HG03108 (cell line): Measurements from ENCODE around the gene NUSAP1.
"Not testable (repeated sequence)": the region's sequence is repeated elsewhere in the genome, so short reads cannot be mapped to it uniquely, and the experiment has no call there.

Experiments used
- ATAC-seq: cut with Tn5 transposase; IDR thresholded peaks from one replicate; pipeline ENCODE4 v1.9.1; 2021; ENCODE audit warnings: moderate library complexity; ENCODE audit not compliant: unreplicated experiment

The NUSAP1 gene

DNA sequence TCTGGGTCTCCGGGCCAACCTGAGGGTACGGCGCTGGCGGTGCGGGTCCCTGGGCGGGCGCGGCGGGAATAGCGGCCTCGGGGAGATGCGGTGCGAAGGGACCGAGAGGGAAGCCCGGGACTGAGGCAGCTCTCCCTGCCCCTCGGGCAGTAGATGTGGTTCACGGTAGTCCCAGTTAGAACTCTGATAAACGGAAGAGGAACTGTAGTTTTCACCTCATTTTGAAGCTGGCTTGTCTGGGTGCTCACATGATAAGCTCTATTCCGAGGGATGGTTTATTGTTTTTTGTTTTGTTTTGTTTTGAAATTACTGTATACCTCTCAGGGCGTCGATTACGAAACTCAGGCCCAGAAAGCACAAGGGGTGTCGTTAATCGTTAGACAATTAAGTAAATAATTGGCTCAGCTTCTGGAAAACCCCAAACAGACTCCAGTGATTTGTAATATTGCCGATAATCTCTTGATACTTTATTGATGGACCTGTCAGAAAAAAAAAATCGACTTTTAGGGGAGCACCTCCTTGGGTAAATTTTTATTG, 413 bp downstream of the NUSAP1 start:
- peak; percentile 13 for ATAC-seq

DNA sequence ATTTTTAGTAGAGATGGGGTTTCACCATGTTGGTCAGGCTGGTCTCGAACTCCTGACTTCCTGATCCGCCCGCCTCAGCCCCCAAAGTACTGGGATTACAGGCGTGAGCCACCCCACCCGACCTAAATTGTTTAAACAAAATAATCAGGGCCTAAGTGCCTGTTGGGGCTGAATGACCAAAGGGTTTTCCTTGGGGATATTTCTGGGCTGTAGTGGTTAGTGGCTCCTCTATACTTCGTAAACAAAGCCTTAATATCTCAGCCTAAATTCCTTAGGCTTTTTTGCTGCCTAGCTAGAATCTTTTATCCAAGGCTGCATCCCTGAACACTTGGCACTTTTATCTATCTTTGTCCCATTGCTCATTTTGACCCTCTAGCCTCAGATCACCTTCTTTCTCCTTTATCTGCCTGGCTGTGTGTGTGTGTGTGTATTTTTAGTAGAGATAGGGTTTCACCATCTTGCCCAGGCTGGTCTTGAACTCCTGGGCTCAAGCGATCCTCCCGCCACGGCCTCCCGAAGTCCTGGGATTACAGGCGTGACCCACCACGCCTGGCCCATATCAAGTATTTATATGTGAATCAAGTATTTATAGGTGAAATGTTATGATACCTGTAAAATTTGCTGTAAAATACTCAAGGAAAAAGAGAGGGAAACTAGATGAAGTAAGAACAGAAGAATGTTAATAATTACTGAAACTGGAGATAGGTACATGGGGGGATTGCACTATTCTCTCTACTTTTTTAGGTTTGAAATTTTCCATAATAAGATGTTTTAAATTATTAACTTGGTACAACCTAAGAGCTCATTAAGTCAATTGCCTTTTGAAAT, 1.8 kb downstream of the NUSAP1 start:
- no peak for ATAC-seq

DNA sequence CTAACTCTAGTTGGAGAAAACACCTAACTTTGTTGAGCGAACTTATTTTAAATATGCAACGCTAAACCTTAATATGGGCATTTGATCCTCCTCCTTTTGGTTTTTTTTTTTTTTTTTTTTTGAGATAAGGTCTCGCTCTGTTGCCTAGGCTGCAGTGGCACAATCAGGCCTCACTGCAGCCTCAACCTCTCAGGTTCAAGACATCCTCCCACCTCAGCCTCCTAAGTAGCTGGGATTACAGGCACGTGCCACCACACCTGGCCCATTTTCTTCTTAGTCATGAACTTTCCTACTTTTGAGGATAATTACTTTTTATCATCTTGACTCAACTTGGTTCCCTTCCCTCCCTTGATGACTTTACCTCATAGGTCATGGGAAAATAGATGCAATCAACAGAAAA, 3.9 kb downstream of the NUSAP1 start:
- no peak for ATAC-seq

DNA sequence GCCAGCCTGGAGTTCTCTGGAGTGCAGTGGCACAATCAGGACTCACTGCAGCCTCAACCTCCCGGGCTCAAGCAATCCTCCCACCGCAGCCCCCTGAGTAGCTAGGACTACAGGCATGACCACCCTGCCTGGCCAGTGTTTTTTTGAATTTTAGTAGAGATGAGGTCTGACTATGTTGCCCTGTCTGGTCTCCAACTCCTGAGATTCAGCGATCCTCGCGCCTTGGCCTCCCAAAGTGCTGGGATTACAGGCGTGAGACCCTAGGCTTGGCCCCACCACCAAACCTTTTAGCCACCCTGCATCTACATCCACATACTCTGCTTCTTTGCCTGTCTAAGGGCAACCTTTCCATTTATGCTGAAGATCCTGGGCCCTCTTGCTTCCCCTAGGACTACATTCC, 4.4 kb downstream of the NUSAP1 start:
- no peak for ATAC-seq

DNA sequence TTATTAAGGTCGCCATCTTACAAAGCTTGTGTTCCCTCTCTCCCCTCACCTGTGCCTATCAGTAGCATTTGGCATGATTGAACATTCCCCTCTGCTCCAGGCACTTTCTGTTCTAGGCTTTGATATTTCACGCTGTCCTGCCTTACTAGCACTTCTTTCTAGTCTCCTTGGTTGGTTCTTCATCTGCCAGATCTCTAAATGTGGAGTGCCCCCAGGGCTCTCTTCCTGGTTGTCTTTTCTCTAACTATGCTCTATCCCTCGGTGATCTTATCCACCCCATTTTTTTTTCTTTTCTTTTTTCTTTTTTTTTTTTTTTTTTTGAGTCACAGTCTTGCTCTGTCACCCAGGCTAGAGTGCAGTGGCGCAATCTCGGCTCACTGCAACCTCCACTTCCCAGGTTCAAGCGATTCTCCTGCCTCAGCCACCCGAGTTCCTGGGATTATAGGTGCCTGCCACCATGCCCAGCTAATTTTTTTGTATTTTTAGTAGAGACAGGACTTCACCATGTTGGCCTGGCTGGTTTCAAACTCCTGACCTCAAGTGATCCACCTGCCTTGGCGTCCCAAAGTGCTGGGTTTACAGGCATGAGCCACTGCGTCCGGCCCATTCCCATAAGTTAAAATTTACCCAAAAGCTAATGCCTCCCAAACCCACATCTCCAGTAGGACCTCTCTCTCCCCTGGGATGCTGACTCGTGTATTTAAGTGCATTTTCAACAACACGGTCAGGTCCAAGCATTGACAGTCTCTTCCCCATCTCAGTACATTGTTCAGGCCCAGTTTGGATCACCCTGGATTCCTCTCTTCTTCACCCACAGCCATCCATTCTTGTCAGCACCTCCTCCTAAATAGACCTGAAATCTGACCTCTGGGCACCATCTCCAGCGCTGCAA, 5.2 kb downstream of the NUSAP1 start:
- ATAC-seq: no peak

DNA sequence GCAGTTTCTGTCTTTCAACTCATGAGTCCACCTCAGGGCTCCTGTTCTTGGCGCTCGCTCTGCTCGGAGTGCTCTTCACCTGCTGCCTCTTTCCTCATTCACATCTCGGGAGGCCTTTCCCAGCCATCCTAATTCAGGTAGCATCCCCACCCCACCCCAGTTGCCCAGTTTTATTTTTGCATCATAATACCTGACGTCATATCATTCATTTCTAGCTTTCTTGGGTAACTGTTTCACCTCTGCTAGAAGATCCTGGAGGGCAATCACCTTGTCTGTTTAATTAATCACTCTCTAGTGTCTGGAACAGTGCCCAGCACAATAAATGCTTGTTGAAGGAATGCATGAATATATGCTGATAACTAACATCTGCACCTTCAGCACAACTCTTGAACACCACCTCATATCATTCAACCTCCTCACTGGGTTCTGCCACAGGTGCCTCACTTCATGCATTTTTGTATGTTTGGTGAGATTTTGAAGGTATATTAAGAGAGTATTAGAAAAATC, 7.6 kb downstream of the NUSAP1 start:
- ATAC-seq: no peak

DNA sequence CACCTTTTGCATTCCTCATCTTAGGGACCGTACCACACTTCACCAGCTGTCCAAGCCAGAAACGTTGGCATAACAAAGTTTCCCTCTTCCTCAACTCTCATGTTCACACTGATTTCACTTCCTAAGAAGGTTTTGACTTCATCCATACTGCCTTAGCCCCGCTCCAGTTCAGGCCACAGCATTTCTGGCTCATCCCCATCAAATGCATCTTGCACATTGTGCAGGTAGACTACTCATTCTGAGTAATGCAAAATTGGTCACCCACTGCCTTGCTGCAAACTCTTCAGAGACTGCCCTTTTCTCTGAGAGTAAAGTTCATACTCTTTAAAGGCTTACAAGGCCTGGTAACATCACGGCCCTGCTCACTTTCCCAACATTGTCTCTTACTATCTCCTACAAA, 8.8 kb downstream of the NUSAP1 start:
- ATAC-seq: no peak

DNA sequence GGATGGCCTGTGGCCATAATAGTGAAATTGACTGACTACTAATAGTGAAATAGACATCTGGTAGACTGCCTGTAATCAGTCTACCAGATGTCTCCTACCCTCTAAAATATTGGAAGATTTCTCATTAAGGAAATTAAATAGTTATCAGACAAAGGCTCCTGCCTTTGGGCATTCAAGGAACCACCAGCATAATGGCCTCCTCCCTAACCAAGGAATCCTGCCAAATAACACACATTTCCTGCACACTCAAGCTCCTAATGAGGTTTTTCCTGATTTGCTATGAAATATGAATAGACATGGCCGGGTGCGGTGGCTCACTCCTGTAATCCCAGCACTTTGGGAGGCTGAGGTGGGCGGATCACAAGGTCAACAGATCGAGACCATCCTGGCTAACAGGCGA, 14.6 kb downstream of the NUSAP1 start:
- ATAC-seq: no peak

DNA sequence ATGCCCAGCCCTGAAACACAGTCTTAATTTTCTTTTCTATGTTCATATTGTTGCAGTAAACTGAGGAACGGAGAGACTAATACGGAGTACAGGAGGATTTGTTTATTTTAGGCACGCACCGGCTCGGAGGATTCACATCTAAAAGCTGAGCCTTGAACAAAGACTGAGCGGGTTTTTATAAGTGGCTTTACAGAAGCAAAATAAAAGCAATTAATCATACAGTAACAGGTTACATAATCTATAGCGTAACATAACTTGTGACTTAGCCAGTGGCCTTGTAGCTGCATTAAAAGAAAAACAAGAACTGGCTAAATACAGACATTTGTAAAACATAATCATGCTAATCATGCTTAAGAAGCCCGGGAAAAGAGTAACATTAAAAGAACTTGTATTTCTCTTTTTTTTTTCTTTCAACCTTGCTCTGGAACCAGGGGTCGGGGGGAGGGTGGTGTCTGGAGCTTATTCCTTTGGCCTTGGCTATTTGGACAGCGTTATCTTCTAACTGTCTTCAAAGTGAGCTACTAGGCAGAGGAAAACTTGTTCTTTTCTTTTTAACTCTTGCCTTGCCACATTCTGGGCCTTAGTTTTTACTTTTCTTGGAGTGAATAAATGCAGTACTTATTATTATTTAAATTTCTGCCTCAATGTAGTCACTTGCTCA, 17.5 kb downstream of the NUSAP1 start:
- no peak for ATAC-seq

DNA sequence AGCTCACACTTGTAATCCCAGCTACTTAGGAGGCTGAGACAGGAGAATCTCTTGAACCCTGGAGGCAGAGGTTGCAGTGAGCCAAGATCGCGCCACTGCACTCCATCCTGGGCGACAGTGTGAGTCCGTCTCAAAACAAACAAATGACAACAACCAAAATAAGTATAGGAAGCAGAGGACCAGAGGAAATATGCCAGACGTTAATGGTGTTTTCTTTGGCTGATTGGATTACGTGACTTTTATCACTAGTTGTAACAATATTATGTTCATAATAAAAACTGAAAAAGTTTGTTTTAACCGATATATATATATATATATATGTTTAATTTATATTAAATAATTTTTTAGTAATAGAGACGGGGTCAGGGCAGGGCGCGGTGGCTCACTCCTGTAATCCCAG, 21.7 kb downstream of the NUSAP1 start:
- ATAC-seq: no peak

DNA sequence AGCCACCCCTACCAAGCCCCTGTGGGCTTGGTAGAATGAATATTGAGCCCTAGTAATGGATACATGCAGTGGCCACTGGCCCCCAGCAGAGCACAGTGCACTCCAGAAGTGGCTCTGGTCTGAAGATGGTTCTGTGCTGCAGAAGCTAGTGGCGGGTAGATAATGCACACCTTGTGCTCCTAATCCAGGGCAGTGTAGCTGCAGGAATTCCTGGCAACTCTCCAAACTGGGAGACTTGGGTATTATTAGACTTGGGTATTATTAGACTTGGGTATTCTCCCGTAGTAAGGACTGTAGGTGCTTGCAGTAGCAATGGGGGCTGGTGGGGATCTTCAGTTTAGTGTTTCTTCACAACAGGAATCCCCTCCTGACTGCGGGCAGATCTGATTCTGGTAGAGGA, 34.7 kb downstream of the NUSAP1 start:
- ATAC-seq: no peak

DNA sequence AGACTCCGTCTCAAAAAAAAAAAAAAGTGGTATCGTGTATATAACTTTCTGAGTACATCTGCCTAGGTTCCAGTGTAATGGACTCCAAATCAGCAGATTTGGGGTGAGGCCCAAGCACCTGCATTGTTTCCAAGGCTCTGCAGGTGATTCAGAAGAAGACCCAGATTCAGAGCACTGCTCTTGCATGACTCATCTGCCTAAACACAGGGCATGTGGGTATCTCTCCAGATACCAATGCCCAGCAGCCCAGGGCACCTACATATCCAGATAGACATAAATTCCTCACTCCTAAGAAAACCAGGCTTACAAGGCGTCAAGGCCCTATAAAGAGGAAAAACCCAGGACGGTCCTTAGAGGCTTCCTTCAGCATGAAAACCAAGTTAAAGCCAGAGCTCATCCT, 45.3 kb downstream of the NUSAP1 start:
- no peak for ATAC-seq

DNA sequence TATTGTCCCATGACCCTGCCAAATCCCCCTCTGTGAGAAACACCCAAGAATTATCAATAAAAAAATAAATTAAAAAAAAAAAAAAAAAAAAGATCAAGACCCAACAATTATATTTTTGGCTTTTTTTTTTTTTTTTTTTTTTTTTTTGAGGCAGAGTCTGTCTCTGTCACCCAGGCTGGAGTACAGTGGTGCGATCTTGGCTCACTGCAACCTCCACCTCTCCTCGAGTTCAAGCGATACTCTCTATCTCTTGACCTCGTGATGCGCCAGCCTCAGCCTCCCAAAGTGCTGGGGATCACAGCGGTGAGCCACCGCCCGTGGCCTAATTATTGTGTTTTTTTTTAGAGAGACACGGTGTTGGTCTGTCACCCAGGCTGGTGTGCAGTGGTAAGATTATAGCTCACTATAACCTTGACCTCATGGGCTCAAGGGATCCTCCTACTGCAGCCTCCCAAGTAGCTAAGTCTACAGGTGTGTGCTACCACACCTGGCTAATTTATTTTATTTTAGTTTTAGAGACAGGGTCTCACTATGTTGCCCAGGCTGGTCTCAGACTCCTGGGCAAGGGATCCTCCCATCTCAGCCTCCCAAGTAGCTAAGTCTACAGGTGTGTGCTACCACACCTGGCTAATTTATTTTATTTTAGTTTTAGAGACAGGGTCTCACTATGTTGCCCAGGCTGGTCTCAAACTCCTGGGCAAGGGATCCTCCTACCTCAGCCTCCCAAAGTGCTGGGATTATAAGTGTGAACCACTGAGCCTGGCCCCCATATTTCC, 51.5 kb downstream of the NUSAP1 start:
- not testable (repeated sequence) for ATAC-seq

DNA sequence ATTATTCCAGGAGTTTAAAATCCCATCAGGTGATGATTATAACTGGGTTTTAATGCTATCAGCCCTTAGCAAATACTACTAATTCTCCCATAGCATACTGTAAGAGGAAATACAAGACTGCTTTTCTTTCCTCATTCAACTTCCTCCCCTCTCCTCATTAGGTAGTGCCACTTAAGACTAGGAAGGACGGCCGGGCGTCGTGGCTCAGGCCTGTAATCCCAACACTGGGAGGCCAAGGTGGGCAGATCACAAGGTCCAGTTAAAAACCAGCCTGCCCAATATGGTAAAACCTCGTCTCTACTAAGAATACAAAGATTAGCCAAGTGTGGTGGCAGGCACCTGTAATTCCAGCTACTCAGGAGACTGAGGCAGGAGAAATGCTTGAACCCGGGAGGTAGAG, 55.0 kb downstream of the NUSAP1 start:
- no peak for ATAC-seq

DNA sequence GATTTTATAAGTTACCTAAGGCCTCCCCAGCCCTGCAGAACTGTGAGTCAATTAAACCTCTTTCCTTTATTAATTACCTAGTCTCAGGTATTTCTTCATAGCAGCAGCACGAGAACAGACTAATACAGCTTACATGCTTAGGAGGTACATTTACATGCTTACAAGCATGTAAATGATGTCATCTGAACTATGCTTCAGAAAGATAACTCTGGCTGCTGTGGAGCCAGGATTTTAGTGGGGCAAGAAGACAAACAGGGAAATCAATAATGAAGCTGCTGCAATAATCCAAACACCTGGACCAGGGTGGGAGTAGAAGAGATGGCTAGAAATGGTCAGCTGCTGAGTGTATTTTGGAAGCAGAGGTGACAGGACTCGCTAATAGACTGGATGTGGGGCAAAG, 60.0 kb downstream of the NUSAP1 start:
- no peak for ATAC-seq

DNA sequence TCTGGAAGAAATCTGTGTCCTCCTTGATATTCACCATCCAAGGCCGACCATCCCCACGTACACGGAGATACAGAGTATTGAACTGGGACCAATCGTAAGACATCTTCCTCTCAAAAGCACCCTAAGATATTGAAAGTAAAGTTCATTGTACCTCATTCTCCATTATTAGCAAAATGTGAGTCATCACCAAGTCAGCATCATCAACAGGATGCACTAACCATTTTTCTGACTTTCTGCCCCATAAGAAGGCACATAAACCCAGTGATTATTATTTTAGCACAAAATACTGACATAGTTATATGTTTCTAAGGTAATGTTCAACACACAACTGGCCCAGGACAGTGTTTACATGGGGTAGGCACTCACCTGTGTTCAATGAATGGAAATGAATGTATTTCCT, 62.2 kb downstream of the NUSAP1 start:
- ATAC-seq: no peak

DNA sequence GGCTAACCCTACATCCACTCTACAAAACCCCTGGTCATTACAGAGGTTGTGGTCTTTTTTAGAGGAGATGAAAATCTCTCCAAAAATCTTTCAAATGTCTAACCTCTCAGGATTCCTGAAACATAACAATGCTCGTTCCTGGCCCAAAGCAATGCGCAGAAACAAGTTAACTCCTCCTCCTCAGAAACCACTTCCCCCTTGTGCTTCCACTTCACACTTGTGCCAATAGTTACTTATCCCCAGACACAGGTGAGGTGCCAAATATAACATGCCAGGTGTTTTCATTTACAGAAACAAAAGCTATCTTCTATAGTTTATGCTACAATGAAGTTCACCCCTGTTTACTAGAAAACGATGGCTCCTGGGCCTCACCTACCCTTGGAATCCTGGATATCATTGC, 63.4 kb downstream of the NUSAP1 start:
- no peak for ATAC-seq

DNA sequence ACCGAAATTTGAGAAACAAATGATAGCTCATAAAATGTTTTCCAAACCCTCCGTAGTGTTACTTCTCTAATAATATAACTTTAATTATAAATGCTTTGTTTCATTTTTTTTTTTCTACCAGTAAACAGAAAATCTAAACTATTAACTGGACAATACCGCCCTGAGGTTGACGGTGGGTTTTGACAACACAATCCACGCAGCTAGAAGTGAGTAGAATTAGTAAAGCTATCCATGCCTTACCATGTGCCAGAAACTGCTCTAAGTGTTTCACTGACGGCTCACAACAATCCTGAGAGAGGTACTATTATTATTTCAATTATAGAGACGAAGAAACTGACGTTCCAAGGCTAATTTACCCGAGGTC, 69.2 kb downstream of the NUSAP1 start:
- peak; percentile 6 for ATAC-seq

DNA sequence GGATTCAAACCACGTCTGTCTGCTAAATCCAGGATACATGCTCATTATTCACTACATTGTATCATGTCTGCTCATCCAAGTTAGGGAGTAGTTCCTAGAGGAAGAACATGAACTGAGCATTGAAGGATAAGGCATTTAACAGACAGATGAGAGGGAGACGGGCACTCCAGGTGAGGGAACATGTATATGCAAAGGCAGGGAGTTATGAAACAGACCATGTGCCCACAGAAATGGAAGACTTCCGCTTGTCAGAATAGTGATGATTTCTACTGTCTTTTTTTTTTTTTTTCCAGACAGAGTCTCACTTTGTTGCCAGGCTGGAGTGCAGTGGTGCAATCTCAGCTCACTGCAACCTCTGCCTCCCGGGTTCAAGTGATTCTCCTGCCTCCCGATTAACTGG, 74.7 kb downstream of the NUSAP1 start:
- ATAC-seq: no peak

DNA sequence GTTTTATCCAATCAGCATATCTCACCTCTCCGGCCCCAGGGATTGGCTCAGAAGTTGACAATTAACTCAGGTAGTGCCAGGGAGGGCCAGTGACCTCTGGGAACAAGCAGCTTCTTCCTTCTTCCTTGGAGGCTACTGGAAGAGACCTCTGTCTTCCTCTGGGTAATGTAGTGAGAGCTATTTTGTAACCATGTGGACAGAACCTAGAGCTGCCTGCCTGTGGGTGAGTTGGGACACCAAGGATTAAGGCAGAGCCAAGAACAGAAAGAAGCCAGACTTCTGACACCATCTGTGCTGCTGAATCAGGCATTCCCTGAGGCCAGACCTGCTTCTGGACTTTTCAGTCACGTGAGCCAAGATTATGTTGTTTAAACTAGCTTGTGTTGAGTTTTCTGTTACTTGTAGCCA, 75.6 kb downstream of the NUSAP1 start:
- no peak for ATAC-seq

DNA sequence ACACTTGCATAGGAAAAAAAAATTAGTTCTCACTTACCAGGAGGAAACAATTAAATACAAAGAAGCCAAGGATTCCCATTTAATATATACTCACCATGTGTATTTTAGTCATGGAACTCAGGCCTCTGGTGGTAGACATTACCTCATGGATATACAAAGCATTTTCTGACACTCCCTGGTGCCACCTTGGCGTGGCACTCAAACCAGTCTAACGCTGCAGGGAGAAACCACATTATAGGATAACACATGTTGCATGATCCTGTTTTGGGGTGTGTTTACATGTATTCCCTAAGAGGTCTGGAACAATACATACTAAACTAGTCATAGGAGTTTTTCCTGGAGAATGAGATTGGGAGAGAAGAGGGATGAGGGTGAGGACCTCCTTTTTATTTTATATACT, 78.3 kb downstream of the NUSAP1 start:
- no peak for ATAC-seq
